HG03342 (cell line): ENCODE results near the gene NFATC1.

Experiments used
- ATAC-seq: cut with Tn5 transposase; IDR thresholded peaks from one replicate; pipeline ENCODE4 v1.9.1; 2021; ENCODE audit warnings: mild to moderate bottlenecking, moderate library complexity; ENCODE audit not compliant: unreplicated experiment

NFATC1 gene

DNA sequence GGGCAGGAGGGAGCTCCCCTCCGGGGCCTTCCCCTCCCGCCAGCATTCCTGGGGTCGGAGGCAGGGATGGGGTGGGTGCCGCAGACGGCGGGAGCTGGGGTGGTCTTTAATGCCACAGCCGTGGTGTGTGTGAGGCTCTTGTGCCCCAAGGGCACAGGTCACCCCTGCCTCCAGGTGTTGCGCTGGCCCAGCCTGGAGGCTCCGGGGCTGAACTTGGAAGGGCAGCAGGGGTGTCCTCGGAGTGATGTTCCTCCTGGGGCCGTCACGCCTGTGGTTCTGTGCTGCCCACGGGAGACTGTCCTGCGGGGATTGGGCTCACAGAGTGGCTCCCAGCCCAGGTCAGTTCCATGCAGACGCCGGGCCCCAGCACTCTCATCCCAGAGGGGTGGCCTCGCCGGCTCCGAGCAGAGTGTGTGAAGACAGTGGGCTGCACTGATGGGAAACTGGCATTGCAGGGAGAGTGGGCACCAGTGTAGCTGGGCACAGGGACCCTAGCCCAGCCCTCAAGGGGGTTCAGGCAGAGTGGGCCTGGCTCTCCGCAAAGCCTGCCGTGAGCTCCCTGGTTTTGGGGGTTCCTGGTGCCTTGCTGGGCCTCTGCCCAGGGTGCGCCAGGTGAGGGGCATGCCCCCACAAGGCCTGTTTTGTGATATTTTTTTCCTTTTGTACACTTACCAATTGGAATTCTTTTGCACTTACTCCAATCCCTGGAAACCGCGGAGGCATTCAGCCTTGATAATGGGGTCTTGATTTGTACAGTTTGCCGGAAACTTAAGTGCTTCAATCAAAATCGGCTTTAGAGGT, 56.7 kb downstream of the NFATC1 start:
- no peak for ATAC-seq

DNA sequence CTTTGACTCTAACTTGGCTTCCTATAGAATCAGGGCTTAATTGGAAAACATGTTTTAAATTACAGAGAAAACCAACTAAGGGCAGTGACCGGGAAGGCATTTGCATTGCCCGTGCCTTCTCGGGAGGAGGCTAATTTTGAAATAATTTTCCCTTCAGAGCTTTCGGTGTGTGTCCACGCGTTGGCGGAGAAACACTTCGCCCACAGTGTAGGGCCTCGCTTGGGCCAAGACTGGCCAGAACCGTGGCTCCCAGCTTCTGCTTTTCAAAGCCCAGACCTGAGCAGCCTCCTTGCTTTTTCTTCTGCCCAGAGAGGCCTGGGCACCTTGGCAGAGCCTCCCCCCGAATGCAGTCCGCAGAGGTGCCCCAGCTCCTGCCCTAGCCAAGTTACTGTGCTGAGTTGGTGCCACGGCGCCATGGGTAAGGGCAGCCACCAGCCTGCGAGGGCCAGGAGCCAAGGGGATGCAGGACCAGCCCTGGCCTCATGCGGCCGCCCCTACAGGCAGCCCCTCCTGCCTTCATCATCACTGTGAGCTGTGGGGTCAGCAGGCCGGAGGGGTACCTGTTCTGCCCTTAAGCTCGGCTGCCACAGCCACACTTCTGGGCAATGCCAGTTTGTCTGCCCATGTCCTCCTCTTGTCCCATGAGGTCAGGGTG, 57.4 kb downstream of the NFATC1 start:
- ATAC-seq = no peak

DNA sequence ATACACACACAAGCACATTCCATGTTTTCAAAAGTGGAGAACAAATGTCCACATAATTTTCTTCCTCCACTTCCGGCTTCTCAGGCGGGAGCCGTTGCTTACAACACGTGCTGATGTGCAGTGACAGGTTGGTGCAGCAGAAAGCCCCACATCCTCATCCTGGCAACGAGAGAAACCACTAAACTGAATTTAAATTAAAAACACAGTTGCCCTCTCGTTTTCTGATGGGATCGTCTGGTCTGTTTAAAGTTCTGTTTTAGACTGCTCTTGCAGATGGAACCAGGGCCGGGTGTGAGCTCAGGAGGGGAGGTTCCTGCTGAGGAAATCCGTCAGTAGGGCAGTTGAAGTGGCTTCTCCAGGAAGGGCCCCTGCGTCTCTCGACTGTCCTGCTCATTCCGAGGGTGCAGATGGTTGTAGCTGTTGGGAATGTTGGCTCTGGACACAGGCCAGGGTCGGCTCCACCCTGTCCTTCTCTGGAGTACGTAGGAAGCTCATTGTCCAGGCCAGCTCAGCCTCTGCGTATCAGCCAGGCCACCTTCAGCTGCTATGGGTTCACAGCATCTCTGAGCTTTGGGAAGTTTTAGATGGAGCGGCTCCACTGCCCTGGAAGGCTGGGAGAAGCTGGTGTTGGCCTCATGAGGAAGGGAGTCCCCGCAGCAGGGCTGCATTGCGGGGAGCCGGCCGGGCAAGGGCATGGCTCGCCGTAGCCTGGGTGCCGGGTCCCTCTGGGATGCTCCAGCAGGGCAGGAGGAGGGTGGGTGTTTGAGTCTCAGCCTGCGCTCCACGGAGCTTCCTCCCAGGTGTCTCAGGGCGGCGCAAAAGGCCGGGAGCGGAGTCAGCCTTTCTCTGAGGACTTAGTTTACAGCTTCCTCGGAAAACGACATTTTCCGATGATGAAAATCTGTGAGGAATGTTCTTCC, 58.3 kb downstream of the NFATC1 start:
- no peak for ATAC-seq

DNA sequence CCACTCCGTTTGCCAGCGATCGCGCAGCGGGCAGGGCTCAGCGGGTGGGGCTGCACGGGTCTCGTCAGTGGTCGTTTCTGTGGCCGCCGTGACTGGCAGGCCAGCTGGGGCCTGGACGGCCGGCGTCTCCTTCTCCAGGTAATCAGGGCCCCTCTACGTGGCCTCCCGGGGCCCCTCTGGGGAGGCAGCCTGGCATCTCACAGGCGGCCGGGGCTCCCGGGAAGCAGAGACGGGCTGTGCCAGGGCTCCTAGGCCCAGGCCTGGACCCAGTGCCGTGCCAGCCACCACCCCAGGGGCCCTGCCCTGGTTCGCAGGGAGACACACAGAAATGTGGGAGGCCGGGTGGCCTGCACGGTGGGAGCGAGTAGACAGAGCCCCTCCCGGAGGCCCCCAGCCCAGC, 59.5 kb downstream of the NFATC1 start:
- no peak for ATAC-seq

DNA sequence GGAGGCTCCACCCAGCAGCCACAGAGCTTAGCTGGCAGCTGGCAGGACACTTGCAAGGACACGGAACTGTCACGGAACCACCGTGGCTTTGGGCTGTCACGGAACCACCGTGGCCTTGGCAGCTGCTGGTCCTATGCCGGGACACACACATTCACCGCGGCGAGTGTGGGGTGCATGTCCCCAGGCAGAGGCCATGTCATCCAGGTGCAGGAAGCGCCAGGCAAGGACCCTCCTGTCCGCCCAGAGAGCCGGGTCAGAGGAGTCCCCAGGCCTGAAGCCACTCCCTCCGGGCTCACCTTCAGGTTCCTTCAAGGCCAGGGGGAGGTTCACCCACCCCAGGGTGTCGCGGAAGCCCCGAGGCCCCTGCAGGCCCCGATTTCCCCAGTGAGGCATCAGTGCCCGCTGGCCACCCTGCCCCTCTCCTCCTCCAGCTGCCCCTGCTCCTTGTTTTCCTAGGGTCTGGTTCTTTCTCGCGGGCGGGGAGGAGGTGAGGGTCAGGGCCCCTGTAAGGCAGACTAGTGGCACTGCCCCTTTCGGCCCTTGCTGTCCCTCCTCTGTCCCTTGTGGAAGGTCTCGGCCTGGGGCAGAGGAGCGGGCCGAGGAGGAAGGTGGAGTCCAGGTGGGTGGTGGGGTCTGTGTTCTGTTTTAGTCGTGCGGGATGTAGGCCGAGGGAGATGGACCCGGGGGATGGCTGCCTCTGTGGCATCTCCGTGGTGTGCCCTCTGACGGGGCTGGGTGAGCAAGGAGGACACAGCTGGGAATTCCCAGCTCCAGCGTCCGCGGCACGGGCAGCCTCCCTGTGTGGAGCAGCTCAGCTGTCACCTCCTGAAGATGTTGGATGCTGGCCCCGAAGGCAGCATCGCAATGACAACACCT, 60.6 kb downstream of the NFATC1 start:
- ATAC-seq = no peak

DNA sequence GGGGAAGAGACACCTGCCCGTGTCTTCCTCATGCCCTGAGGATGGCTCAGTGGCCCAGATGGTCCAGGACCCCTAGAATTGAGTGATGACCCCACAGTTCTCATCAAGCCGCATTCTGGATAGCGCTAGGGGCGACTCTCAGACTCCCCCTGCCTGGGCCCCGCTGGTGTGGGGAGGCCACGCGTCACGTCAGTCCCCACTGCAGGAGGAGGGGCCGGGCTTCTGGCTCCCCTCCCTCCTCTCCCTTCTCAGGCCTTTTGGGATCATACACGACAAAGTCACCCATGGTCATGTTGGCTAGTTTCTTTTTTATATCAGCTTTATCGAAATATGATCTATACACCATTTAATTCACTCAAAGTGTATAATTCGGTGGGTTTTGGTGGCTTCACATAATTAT, 61.5 kb downstream of the NFATC1 start:
- no peak for ATAC-seq

DNA sequence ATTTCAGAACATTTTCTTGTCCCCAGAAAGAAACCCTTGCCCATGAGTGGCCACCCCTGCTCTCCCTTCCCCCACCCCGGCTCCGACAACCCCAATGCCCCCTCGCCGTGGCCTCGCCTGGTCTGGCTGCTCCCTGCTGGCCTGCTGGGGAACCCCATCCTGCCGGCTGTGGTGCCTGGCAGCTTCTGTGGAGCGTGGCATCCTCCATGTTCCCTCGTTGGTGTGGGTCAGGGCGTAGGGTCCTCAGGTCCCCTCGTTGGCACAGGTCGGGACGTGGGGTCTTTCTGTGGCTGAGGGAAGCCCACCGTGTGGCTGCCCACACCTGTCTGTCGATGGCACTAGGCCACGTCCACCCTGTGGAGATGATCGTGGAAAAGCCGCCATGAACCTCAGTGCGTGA, 61.9 kb downstream of the NFATC1 start:
- ATAC-seq = no peak

DNA sequence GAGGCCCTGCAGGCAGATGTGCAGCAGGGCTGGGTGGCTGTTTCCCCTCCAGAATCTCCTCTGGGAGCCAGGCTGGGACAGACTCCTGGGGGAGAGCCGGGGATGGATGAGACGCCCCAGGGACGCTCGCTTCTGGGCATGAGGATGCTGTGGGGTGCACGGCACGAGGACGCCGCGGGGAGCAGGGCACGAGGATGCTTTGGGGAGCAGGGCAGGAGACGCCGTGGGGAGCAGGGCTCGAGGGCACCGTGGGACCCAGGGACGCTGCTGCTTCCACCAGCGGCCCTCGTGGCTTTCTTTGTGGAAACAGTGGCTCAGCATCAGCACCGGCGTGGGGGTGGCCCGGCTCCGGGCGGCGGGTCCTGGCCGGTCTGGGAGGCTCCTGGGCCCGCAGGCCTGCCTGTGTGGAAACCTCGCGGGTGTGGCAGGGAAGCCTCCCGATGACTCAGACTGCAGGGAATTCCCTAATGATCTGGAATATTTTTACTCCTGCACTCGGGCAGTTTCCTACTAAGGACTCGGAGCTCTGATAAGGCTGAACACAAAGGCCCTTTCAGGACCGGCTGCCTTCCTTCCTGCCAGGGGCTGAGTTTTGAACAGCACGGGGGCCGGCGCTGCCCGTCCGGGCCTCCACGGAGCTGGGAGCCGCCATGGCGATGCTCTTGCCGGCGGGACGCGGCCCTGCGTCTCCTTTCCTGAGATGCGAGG, 62.6 kb downstream of the NFATC1 start:
- no peak for ATAC-seq

DNA sequence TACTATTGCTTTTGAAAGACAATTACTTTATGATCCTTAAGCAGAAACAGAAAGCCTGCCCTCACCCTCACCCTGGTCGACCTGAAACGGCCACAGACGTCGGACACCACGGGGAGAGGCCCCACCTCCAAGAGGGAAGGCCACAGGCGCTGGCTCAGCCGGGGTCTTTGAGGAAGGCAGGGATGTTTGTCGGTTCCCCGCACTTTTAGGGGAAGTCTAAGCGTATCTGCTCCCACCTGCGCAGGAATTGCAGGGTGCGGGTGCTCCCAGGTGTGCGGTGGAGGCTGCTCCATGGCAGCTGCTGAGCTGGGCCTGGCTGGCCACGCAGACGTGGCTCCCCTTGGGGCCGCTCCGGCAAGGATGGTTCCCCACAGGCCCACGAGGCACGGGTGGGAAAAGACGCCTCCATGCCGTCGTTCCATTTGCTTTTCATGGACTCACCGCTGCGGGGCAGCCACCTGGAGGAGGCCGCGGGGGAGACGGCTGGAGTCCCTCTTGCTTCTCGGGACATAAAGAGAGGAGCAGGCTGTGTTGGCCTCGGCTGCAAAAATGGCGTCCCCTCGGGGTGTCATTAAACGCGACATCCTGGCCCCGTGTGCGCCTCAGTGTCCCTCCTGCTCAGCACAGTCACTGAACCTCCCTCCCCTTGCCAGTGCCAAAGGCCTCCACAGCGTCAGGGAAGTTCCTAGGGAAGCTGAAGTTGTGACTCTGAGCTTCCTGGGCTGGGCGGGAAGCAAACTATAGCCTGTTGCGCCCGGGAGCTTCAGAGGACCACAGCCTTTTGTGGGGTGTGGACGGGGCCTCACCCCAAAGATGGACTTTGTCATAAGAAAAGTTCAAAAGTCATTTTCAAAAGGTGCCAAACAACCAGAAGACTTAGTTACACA, 63.4 kb downstream of the NFATC1 start:
- ATAC-seq = no peak

DNA sequence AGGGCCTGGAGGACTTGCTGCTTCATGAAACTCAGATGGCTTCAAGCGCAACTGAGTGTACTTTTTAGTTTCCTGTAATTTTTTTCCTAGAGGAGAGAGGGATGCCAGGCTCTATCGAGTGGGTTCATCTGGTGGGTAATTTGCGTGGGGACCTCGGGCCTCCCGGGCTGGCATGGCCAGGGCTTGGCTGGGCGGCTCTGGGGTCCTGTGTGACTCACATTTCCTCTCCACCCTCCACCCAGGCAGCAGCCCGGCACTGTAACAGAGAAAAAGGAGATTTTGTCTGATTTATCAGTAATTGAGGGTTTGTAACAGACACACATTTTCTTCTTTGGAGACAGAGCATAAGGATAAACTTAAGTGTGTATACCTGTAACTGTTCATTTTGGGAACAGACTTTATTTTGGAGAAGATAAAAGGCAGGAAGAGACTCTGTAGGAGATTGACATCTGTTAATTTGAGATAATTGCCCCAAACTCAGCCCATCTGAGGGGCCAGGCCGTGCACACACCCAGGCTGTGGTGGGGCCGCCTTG, 64.3 kb downstream of the NFATC1 start:
- ATAC-seq = peak; percentile 21

DNA sequence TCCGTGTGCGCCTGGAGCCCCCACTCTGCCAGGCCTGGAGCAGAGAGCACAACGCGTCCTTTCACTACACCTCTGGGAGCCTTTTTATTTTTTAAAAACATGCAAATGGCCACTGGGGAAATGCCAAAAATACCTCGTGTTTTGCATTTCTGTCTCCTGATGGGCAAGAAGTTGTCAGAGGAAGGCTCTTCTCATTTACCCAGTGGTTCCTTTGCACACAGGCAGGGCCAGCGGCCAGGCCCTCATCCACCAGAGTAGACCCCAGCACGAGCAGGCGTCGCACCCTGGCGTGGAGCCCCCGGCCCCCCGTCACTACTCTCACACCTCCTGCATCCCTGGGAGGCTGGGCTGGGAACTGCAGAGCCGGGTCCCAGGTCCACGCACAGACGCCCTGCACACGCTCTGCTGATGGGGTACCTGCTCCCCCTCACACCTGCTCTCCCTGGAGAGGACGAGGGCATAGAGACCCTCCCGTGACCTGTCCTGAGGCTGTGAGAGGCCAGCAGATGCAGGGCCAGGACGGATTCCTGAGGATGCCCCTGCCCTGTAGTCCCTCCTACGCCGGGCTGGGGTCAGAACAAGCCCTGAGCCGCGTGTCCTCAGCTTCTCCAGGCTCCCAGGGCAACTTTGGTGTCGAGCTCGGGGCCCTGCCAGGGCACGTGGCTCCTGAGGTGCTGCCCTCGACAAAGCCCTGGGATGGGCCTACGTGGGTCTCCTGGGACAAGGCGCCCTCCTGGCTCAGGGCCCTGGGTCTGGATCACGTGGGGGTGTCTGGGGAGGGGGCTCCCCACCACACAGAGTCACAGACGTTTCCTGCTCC, 65.0 kb downstream of the NFATC1 start:
- ATAC-seq = peak; percentile 64

DNA sequence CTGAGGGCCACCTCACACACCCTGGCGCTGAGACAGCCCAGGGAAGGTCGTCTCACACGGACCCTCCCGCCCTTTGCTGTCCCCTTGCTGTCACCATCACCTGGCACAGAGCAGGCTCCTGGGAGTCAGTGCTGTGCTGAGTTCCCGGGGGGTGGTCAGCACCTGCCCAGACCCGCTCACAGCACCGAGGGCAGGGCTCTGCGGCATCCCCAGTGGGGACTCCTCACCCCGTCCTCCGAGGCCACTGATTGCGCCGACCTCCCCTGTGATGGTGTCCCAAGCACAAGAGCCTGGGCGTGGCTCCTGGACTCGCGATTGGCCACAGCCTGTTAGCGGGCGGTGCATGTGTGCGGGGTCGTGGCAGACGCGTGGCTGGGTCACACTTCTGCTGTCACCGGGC, 65.9 kb downstream of the NFATC1 start:
- ATAC-seq = no peak

DNA sequence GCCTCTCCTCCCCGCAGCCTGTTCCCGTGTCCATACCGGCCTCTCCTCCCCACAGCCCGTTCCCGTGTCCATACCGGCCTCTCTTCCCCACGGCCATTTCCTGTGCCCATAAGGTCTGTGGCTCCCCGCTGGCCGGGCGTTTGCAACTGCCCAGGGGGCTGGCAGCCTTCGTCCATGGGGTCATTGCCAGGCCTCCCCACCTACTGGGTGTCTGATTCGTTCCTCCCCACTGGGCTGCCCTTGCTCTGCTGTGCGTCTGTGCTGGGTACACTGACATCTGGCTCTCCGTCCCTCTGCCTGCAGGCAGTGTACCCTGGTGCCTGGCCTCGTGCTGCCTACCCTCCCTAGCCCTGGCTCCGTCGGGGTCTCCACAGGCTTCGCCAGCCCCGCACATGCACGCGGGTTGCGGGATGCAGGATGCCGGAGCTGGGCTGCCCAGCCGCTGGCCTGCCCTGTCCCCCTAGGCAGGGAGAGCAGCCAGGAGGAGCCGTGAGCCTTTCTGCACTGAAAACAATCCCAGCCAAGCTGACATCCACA, 67.8 kb downstream of the NFATC1 start:
- no peak for ATAC-seq

DNA sequence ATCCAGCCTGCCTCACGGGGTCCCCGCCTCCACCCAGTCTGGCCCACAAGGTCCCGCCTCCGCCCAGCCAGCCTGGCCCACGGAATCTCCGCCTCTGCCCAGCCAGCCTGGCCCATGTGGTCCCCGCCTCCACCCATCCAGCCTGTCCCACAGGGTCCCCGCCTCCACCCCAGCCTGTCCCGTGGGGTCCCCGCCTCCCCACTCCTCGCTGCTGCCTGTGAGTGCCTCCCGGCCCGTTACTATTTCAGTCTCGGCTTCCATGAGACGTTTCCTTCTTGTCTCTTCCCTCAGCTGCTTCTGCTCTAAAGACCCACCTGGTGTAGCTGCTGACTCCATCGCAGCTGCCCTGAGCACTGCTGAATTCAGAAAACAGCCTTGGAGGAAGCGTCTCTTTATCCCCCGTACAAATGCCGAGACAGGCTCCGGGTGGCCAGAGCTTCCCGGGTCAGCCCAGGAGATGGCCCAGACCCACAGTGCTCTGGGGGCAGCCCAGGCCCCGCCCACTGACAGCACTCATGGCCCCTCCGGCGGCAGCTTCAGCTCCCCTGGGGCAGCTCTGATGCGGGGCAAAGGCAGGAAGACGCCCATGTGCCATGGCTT, 69.8 kb downstream of the NFATC1 start:
- peak; percentile 75 for ATAC-seq

DNA sequence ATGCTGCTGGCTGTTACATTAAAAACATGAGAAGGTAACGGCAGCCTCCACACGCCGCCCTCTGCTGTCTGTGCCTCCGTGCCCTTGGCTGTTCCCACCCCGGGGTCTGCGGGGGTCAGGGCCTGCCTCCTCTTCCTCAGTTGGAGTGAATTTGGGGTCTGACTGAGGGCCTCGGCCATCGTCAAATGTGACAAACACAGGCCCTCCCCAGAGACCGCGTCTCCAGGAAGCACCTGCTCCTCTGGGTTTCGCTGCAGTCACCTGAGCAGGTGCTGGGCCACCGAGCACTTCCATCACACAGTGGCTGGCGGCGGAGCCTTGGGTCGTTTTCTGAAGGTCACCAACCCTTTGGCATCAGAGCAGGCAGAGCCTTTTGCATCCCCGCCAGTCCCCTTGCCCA, 70.9 kb downstream of the NFATC1 start:
- peak; percentile 42 for ATAC-seq

DNA sequence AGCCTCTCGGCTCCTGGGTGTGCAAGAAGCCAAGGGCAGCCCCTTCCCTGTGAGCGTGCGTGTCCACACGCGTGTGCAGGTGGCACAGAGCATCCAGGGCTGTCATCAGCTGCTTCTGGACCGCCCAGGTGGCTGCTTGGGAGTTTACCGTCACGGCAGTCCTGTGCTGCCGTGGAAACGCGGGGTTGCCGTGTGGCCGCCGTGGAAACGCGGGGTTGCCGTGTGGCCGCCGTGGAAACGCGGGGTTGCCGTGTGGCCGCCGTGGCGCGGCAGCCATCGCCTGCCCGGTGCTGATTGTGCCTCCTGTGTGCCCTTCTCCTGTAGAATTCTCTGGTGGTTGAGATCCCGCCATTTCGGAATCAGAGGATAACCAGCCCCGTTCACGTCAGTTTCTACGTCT, 71.4 kb downstream of the NFATC1 start:
- ATAC-seq = no peak

DNA sequence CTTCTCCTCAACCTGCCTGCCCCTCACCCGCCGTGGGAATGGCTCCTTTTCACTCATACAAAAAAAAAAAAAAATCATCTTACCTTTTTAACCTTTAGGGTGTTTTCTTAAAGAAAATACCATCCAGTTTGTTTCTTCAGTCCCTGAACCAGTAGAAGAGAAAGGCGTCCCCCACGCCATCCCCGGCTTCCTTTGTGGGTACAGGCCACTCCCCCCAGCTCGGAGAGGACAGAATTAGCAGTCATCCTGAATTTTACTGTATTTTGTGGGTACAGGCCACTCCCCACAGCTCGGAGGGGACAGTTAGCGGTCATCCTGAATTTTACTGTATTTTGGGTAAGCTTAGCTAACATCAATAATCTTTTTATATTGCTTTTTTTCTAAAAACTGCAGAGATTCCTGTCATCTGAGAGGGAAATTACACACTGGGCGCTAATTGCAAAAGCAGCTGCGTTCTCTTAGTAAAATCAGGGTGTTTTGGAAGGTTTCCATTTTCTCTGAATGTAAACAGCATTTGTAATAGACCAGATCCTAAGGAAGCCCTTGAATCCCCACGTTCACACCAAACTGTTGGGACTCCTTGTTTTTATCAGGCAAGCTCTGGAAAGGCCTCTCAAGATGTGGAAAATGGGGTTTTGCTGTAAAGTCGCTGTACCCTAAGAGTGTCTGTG, 72.5 kb downstream of the NFATC1 start:
- ATAC-seq = no peak
